ENCODE measurements around the gene CDKN1B.

DNA sequence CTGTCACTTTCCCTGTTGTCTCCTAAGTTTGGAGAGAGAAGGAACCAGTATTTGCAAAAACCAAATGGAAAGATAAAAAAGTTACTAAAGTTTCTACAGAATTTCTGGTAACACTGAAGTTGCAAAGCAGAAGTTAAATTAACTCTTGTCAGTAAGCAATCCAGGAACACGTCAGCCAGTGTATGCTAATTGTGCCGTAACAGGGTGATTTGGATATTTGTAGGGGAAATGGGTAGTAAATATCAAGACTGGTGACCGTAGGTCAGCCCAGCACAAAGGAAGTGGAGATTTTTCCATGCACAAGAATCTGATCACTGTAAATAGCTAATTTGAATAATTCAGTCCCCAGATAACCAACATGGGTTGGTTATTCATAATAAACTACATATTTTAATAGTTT, 2.3 kb downstream of the CDKN1B start:
- TF ChIP-seq POLR2A (IDR thresholded peaks at IDR 0.05) (no peak), POLR2AphosphoS5 (IDR thresholded peaks at IDR 0.05) (no peak)
- TF ChIP-seq, protein P1, sequence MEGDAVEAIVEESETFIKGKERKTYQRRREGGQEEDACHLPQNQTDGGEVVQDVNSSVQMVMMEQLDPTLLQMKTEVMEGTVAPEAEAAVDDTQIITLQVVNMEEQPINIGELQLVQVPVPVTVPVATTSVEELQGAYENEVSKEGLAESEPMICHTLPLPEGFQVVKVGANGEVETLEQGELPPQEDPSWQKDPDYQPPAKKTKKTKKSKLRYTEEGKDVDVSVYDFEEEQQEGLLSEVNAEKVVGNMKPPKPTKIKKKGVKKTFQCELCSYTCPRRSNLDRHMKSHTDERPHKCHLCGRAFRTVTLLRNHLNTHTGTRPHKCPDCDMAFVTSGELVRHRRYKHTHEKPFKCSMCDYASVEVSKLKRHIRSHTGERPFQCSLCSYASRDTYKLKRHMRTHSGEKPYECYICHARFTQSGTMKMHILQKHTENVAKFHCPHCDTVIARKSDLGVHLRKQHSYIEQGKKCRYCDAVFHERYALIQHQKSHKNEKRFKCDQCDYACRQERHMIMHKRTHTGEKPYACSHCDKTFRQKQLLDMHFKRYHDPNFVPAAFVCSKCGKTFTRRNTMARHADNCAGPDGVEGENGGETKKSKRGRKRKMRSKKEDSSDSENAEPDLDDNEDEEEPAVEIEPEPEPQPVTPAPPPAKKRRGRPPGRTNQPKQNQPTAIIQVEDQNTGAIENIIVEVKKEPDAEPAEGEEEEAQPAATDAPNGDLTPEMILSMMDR (IDR thresholded peaks at IDR 0.05), result no peak

All from breast epithelium (tissue), 3 donors.